GM19351 (cell line): ENCODE results near the gene MTNR1B.

ENCODE experiments used
- ATAC-seq: cut with Tn5 transposase; IDR thresholded peaks from one replicate; pipeline ENCODE4 v1.9.1; 2021; ENCODE audit warnings: mild to moderate bottlenecking, moderate library complexity; ENCODE audit not compliant: unreplicated experiment

The MTNR1B gene

DNA sequence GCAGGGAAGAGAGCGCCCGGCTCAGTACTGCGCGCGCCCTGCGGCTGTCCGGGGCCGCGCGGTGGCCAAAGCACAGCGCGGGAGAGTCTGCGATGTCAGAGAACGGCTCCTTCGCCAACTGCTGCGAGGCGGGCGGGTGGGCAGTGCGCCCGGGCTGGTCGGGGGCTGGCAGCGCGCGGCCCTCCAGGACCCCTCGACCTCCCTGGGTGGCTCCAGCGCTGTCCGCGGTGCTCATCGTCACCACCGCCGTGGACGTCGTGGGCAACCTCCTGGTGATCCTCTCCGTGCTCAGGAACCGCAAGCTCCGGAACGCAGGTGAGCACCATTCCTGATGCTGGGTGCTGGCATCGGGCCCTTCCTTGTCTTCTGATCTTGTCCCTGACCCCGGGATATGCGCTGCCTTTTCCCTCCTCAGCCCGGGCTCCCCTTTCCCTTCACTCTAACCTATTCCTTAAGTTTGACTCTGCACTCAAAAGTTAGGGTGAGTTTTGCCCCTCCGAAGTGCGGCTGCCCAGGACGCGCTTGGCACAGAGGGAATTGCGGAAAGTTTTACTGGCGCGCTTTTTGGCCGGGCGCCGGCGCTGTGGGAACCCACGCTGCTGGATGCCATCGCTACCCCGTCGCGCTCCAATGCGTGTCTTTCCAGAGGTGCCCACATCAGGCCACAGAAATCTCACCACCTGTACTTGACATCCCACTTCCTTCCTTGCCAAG lies at the start of gene MTNR1B:
TSS of gene MTNR1B (plus strand) at position 18 of the 714 bp plus-strand sequence. CDS start at position 93, 75 bp downstream.
- no peak for ATAC-seq

DNA sequence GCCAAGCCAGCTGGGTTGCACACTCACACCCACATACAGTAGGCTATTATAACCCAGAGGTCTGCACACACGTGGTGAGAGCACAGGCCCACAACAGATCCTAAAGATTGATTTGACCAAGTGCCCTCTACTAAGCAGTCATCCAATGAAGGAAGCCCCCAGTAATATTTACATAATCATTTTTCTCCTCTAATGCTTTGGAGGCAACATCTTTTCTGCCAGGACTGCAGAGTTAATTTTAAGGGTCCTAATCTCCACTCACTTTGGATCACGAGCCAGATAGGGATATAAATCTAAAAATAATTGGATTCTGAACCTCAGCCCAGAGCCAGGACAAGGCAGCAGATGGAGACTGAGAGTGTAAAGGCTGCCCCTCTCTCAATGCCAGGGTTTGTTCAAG lies 49.1 kb upstream of the MTNR1B start:
- ATAC-seq, result no peak

DNA sequence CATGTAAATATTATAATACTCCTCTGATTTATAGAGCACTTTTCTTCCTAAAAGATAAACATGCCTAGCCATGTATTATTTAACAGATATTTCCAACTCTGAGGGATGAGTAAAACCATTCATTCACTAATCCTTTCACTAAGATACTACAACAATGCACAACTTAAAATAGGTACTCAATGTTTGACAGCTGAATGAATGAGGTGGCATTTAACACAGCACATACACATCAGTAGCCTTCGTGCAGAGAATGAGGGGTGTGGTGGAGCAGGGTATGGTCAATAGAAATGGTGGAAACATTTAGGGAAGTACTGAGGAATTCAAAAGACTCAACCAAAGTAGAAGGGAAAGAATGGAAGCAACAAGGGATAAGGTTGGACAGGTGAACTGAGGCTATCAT lies 46.7 kb upstream of the MTNR1B start:
- no peak for ATAC-seq

DNA sequence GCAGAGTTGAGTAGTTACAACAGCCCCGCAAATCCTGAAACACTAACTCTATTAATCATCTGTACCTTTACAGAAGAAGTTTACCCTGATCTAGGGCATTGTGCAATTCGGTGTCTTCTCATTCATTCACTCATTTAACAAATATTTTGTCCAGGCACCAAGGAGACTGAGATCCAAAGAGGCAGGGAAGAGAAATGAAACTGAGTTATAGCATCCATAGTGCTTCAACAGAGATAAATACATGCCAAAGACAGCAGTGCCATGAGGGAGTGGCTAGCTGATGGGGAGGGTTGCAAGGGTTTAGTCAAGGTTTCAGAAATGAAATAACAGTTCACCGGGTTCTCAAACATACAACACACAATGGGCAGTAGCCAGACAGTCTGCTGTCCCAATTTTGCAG lies 40.2 kb upstream of the MTNR1B start:
- no peak for ATAC-seq

DNA sequence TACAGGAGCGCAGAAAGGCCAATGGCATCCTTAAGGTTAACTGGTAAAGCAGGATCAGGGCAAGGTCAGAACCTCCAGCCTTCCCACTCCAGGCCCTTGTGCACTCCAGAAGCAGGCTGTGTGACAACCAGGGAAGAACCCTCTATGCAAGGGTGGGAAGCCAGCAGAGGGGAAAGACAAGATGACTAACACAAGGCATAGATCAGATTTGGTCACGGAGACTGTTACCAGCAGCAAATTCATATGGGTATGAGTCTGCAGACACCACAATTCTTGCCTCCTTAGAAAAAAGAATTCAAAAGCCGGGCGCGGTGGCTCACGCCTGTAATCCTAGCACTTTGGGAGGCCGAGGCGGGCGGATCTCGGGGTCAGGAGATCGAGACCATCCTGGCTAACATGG lies 39.8 kb upstream of the MTNR1B start:
- no peak for ATAC-seq

DNA sequence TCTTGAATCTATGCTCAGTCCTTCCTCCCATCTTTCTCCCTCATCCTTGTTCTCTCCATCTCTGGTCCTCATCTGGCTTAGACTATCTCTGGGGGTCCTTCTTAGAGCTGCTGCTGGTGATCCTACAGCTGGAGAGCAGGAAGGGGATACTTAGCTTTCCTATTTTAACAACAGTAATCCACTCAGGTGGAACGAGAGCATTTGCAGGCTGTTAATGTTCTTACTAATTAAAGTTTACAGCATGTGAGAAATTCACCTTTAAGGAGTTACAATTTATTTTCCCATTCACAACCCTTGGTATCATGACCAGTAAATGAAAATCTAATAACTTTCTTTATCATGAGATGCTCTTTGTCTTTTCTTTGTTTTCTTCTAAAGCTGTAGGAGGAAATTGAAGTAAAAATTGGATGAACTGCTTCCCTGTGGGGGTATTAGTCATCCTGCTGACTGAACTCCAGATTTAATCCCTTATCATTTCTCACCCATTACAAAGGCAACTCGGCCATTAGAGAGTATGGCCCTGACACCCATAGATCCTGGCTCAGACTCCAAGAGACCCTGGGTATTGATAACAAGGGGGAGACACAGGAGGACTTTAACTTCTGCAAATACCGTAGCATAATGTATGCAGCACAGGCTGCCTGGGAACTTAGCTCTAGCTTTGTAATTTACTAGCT lies 37.6 kb upstream of the MTNR1B start:
- ATAC-seq, result no peak

DNA sequence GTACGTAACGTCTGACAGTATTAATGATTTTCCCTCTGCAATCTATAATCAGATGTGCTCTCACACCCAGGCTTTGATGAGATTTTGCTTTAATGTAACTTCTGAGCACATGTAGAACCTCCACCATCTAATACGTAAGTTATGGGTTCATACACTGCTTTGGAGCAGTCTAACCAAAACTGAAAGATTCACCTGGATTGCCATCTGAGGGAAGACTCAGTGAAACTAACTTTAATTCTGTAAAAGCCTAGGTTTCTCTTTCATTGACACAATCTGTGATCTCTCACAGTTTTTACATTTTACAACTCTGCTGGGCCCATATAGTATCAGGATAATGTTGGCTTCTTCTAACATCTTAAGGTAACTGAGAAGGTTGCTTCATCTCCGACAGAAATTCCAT lies 30.1 kb upstream of the MTNR1B start:
- ATAC-seq, result no peak

DNA sequence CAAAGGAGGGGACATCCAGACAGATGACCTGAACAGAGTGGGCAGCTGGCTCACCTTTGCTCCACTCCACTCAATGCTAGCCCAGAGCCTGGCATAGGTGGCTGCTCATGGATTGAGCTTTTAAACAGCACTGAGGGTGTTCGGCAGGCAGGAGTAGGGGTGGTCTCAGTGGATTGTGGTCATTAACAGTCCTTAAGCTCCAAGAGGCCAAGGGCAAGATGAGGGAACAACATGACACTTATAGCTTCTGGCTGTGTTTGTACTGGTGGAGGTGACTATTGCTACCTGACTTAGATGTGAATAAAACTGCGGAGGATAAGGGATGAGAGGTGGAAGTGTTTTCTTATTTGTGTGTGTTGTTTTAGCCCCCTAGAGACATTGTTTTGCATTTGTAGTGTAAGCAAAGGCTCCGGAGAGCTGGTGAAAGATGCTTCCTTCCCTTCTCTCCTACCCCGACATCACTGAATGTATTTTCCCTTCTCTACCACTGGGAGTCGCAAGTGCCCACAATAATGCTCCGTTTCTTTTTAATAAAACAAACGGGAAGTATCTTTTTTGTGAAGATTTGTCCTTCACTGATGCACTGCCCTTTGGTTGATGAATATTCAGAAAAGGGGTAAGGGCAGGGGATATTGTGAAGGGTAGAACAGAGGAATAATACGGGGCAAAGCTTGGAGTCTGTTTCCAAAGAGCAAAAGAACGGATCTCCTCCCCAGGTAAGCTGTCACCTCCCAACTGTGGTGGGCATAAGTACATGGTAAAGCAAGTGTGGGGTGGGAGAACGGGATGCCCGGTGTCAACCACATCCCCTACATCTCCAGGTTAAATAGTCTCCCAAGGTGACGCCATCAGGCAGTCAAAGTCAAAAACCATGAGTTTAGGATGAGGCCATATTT lies 27.5 kb upstream of the MTNR1B start:
- peak; percentile 89 for ATAC-seq

DNA sequence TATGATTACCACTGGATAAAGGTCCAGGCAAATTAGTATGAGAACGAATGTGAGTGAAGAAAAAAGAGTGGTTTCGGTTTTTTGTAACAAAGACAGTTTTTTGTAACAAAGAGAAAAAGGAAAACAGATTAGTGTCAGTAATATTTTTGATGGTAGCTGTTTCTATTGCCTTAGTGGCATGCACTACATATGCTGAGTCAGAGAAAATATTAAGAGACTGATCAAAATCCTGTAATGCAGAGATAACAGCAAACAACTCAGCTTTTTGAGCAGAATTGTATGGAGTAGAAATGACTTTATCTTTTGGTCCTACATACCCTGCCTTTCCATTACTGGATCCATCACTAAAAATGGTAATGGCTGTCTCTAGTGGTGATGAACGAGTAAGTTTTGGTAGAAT lies 22.7 kb upstream of the MTNR1B start:
- ATAC-seq, result no peak

DNA sequence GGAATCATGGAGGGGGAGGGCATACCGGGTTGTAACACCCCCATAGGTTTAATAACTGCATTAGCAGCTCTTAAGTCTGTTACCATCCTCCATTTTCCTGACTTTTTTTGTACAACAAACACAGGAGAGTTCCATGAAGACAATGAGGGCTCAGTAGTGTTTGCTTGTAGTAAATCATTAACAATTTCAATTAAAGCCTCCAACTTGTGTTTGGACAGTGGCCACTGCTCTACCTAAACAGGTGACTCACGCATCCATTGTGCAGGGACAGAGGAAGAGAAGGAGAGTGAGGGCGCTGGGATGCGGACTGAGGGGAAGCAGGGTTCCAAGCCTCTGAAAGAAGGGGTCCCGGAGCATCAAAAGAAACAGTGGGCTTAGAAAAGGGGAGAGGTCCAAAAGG lies 21.3 kb upstream of the MTNR1B start:
- ATAC-seq, result no peak

DNA sequence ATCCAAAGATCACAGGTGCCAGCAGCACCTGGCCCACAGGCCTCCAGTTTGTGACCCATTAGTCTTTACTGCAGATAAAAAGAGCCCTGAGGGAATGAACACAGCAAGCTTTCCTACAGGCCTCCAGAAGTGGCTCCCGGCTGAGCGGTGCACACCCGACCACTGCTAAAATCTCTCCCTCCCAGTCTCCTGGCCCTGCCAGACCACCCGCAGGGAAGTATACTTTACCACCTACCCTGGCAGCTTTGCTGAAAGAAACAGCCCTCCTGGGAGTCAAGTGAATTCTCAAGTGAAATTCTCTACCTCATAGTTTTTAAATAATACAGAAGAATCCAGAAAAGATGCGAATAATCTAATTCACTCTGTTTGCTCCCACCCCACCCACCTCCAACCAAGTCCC lies 15.4 kb upstream of the MTNR1B start:
- ATAC-seq, result no peak

DNA sequence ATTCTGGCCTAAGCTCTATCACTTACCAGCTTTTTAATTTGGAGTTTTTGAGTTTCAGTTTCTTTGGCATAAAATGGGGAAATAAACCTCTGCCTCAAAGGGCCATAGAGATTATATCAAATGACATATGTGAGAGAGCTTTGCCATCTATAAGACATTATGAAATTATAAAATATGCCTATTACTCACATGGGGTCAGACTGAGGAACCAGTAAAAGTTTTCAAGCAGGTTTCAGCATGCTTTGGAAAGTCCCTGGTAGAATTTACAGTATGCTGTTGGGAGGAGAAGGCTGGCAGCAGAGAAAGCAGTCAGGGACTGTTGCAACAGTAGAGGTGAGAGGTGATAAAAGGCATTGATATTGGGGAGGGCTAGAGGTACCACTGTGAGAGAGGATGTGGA lies 13.6 kb upstream of the MTNR1B start:
- no peak for ATAC-seq

DNA sequence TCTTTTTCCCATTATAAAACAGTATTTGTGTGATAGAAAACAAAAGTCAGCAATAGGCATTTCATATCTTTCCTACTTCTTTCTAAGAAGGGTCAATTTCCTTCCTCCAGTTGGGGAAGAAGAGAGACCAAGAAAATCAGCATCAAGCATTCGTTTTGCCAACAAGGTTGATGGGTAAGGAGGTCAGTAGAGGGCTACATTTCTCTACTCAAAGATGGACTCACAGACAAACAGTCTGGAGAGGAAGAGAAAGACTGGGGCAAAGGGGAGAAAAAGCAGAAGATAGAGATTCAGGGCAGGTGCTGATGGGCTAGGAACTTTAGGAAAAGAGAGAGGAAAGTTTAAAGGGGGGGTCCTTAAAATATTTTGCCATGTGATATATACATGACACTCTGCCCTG lies 8.6 kb upstream of the MTNR1B start:
- ATAC-seq, result no peak

DNA sequence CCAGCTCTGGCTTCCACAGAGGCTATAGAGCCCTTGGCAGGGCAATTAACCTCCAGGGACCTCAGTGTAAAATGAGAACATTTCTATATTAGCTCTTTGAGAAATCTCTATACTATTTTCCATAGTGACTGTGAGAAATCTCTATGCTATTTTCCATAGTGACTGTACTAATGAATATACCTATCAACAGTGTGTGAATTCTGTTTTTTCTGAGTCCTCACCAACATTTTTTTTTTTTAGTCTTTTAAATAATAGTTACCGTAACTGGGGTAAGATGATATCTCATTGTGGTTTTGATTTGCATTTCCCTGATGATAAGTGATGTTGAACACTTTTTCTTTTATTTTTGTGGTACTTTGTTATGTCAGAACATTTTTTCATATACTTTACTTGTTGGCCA lies 7.0 kb upstream of the MTNR1B start:
- ATAC-seq, result no peak

DNA sequence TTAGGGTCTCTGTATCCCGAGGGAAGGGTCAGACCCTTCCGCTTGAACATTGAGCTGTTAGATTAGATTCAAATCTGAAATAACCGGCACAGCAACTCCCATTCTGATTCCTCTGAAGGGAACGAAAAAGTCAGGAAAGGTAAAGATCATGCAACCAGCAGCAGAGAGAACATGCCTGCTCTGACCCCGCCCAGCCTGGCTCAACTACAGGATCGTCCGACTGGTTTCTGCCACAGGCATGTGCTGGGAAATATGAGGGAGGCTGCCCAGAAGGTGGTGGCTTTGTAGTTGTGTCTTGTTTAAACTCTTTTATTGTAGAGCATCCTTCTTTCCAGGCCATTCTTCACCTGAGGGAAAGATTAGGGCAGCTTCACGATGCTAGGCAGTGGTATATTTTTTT lies 5.0 kb upstream of the MTNR1B start:
- ATAC-seq, result no peak

DNA sequence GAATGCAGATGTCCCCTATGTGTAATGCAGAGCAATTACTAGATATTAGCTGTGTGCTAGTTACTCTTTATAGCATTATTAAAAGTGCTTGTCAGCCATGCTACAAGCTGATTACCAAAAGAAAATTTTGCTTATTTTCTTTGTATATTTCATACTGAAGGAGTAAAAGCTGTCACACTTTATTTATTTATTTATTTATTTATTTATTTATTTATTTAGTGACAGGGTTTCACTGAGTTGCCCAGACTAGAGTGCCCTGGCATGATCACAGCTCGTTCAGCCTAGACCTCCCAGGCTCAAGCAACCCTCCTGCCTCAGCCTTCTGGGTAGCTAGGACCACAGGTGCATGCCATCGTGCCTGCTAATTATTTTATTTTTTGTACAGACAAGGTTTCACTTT lies 4.3 kb upstream of the MTNR1B start:
- ATAC-seq, result no peak

DNA sequence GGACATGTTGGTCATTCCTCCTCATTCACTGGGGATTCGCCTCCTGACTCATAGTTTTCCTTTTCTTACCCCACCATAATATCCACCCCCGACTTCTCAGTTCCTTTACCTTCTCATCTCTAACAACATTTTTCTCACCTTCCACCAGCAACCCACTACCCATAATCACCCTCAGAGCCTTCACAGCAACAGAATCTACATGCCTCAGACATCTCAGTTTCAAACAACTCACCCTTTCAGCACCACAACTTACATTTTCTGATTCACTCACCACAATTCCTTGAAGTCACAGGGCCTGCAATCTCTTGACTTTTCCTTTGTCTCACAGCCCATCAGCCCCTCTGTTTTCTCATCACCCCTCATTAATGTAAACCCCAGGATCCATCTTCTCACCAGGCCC lies 2.3 kb upstream of the MTNR1B start:
- ATAC-seq, result no peak

DNA sequence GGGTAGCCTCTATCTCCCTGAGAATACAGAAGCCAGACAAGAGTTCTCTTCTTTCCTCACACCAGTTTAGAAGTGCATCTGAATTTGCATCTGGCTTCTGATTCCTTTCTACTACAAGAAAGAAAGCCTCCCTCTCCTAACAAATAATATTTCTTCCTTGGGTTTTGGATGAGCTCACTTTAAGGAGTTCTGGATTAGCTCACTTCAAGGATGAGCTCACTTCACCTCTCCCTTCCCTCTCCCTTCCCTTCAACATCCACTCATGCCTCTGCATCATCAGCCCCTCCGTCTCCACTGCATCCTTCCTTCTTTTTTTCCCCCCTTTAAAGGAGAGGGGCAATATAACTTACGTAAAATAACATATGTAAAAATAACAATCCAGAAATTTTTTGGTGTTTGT lies 1.6 kb upstream of the MTNR1B start:
- no peak for ATAC-seq

DNA sequence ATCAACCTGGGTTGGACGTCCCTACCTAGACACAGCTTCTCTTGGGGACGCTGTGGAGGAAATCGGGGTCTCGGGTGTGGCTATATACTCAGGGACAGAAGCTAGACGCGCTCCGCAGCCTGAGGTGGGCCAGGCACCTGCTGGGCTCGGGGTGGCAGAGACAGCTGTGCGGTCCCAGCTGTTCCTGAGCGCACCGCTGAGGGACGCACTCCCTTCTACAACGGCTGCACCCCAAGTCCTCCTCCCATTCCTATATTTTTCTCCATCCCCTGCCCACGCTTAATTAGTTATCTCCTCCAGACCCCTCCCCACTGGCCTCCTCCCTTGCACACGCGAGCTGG lies 188 bp upstream of the MTNR1B start:
- ATAC-seq, result no peak

DNA sequence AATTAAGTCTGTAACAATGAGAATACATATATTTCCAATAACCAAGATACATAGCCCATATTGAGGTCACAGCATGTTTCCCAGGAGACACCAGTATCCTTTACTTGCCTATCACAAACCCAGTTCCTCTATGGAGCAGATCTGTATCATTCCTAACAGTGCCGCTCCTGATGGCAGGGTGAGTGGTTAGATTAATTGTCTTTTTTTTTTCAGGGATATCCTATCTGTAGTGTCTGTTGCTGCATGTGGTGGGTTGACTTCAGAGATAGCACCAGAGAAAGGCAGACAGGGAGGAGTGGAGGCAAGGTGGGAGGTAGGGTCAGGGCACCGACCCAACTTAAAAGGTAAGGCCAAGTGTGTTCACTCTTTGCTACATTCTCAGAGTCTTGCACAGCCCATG lies 2.8 kb downstream of the MTNR1B start:
- ATAC-seq, result no peak

DNA sequence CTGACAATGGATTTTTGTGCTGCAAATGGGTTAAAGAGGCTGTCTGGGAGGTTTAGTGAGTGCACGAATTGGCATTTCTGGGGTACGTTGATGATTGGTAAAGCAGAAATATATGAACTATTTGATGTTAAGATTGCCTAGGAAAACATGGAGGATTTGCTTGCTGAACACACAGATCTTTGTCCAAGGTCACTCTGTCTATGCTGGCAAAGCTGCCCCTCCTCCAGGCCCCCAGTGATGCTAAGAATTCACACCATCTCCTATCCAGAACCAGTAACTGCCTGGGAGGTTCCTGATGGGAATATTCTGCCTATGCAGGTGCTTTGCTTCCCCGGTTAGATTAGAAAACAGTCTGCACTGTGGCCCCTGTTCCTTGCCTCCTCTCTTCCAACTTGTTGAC lies 5.8 kb downstream of the MTNR1B start:
- no peak for ATAC-seq

DNA sequence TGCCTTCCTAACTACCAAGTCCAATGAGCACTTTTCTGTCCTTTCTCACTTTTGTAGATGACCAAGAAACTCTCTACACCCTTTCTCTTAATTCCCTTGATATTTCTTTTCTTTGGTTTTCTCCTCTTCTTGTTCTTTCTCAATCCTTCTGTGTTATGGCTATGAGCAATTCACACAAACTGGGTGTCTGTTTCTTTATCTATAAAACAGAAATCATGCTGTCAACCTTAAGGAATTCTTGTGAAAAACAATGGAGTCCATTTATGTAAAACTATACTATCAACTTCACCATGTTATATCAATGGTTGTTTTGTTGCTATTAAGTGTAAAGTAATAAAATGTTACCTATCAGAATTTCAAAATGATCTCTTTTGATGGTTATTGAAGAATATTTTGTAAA lies 7.2 kb downstream of the MTNR1B start:
- ATAC-seq, result no peak
